GM20000 (cell line): ENCODE data around the gene PGLYRP1.

Experiments used
- DNase-seq: peaks from one replicate; pipeline ENCODE4 v3.0.0; 2012; ENCODE audit warnings: low spot score
- TF ChIP-seq, protein P1 (sequence below): IDR thresholded peaks from 2 replicates; pipeline ENCODE4 v1.5.1; 2012; ENCODE audit warnings: mild to moderate bottlenecking, control low read depth; ENCODE audit errors: extremely low read depth, missing control alignments

PGLYRP1 gene

DNA sequence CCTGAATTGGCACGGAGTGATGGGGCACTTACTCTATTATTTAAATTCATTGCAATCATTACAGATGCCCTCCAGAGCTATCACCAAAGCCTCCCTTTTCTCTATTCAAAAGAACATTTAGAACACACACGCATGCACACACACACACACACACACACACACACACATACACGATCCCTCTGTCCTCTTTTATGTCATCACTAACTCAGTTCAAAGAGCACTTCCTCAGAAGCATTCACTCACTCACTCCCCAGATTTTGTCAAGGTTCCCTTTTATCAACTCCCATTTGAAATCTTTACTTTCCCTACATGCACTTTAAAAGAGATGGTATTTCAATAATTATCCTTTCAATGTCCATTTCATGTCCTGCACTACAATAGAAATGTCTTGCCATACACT lies 40.3 kb upstream of the PGLYRP1 start:
- DNase-seq = no peak
- TF ChIP-seq, protein P1, sequence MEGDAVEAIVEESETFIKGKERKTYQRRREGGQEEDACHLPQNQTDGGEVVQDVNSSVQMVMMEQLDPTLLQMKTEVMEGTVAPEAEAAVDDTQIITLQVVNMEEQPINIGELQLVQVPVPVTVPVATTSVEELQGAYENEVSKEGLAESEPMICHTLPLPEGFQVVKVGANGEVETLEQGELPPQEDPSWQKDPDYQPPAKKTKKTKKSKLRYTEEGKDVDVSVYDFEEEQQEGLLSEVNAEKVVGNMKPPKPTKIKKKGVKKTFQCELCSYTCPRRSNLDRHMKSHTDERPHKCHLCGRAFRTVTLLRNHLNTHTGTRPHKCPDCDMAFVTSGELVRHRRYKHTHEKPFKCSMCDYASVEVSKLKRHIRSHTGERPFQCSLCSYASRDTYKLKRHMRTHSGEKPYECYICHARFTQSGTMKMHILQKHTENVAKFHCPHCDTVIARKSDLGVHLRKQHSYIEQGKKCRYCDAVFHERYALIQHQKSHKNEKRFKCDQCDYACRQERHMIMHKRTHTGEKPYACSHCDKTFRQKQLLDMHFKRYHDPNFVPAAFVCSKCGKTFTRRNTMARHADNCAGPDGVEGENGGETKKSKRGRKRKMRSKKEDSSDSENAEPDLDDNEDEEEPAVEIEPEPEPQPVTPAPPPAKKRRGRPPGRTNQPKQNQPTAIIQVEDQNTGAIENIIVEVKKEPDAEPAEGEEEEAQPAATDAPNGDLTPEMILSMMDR = no peak

GRCh38 chr19:46060012-46060411 lies 37.2 kb upstream of the PGLYRP1 start:
- TF ChIP-seq, protein P1 = no peak
- no peak for DNase-seq

DNA sequence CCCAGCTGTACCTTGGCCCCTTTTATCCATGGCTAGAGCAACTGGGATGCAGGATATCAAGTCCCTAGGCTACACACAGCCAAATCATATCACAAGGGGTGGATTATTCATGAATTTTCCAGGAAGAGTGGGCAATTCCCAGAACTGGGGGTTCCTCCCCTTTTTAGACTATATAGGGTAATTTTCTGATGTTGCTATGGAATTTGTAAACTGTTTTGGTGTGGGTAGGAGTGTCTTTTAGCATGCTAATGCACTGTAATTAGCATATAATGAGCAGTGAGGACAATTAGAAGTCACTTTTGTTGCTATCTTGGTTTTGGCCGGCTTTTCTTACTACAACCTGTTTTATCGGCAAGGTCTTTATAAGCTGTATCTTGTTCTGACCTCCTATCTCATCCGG lies 35.9 kb upstream of the PGLYRP1 start:
- TF ChIP-seq, protein P1 = no peak
- DNase-seq = no peak

DNA sequence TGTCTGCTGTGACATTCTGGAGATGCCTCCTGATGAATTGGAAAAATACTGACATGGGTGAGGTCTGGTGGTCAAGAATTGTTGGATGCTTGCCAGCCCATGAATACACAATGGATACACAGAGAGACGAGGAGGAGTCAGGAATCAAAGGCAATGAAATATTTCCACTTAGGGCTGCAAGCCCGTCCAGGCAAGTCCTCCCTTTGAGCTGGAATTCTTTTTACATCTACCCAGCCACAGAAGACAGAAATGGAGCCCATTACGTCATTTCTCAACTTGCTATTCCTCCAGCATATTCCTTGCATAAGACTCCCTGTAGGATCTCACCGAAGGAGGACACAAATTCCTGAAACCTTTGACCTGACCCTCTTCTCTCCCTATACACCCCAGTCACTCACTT lies 33.7 kb upstream of the PGLYRP1 start:
- TF ChIP-seq, protein P1 = no peak
- DNase-seq = no peak

- TF ChIP-seq, protein P1 = no peak
- no peak for DNase-seq
Observed at GRCh38 chr19:46052896-46053295, 30.0 kb upstream of the PGLYRP1 start.

GRCh38 chr19:46049597-46049996 lies 26.7 kb upstream of the PGLYRP1 start:
- TF ChIP-seq, protein P1 = no peak
- no peak for DNase-seq

DNA sequence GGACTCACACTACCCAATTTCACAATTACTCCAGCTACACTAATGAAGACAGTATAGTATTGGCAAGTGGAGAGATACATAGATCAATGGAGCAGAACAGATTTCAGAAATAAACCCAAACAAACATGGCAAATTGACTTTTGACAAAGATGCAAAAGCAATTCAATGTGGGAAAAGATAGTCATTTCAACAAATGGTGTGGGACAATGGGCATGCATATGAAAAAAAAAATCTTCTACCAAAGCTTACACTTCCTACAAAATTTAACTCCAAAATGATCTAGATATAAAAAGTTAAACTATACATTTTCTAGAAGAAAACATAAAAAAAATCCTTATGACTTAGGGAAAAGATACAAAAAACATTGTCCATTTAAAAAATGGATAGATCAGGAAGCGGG lies 20.7 kb upstream of the PGLYRP1 start:
- no peak for DNase-seq
- TF ChIP-seq, protein P1 = no peak
